WERI-Rb-1 (cell line): ENCODE results near the gene DOLPP1.
"Not testable (repeated sequence)": the region's sequence is repeated elsewhere in the genome, so short reads cannot be mapped to it uniquely, and the experiment has no call there.

Experiments used
- DNase-seq: peaks from one replicate; pipeline ENCODE4 v3.0.0-alpha.2; 2020
- H3K27ac ChIP-seq: fragments of 250-450 bp; sonication (Bioruptor Pico); 2 replicates; pipeline ENCODE4 v1.5.1; 2020; ENCODE audit warnings: mild to moderate bottlenecking, moderate library complexity
- H3K27me3 ChIP-seq: fragments of 250-450 bp; sonication (Bioruptor Pico); 2 replicates; pipeline ENCODE4 v1.5.1; 2021; ENCODE audit warnings: mild to moderate bottlenecking, low read depth, moderate library complexity; ENCODE audit not compliant: insufficient read depth, severe bottlenecking
- H3K36me3 ChIP-seq: fragments of 250-450 bp; sonication (Bioruptor Pico); 2 replicates; pipeline ENCODE4 v1.5.1; 2020; ENCODE audit warnings: mild to moderate bottlenecking, moderate library complexity
- H3K4me3 ChIP-seq: 2 replicates; pipeline ENCODE4 v1.5.1; 2011; ENCODE audit warnings: low read depth, mild to moderate bottlenecking, control low read depth, low read length
- H3K9me3 ChIP-seq: fragments of 250-450 bp; sonication (Bioruptor Pico); 2 replicates; pipeline ENCODE4 v1.5.1; 2021; ENCODE audit warnings: mild to moderate bottlenecking, moderate library complexity; ENCODE audit not compliant: severe bottlenecking
- CTCF ChIP-seq: IDR thresholded peaks from 2 replicates; pipeline ENCODE4 v1.5.1; 2011; ENCODE audit warnings: low read depth, mild to moderate bottlenecking, control low read depth, inconsistent platforms, low read length

The DOLPP1 gene

GRCh38 chr9:129080601-129081387, at the start of gene DOLPP1:
Gene DOLPP1, plus strand, starts transcription at chr9:129081111. Its CDS starts 21 bp downstream, at chr9:129081132.
- Histone ChIP-seq H3K27ac (peak within 1 kb of the TSS; percentile 96), H3K36me3 (peaks cover 40% of the 10 kb centered on the region), H3K4me3 (peak within 1 kb of the TSS; percentile 76), H3K27me3 (no peaks in the 10 kb centered on the region), H3K9me3 (no peaks in the 10 kb centered on the region)
- peak; percentile 100 for DNase-seq
- TF ChIP-seq CTCF = no peak

- no peak for TF ChIP-seq CTCF
- DNase-seq = no peak
- Histone ChIP-seq H3K9me3 (no peaks in the 10 kb centered on the region), H3K27ac (no peak overlapping the region), H3K27me3 (no peaks in the 10 kb centered on the region), H3K4me3 (no peak overlapping the region), H3K36me3 (peaks cover 3% of the 10 kb centered on the region; the same call in 1 of the 2 replicates)
Measured at GRCh38 chr9:129031514-129031913, 49.4 kb upstream of the DOLPP1 start.

- no peak for DNase-seq
- TF ChIP-seq CTCF = no peak
- Histone ChIP-seq H3K36me3 (peaks cover 2% of the 10 kb centered on the region; the same call in 1 of the 2 replicates), H3K27me3 (no peaks in the 10 kb centered on the region), H3K27ac (no peak overlapping the region), H3K4me3 (no peak overlapping the region), H3K9me3 (no peaks in the 10 kb centered on the region)
Measured at GRCh38 chr9:129032541-129033159, 48.3 kb upstream of the DOLPP1 start.

DNA sequence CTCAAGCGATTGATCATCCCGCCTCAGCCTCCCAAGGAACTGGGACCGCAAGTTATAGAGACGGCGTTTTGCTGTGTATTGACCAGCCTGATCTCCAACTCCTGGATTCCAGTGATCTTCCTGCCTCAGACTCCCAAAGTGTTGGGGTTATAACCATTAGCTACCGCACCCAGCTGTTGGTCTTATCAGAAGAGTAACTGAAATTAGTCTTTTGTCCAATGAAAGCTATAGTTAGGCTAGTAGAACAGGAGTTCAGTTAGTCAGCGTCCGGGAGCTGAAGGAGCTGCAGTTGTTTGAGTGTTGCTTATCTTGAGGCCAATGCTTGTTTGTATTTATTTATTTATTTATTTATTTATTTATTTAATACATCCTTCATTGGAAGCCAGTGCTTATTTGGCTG, 47.7 kb upstream of the DOLPP1 start:
- no peak for TF ChIP-seq CTCF

DNA sequence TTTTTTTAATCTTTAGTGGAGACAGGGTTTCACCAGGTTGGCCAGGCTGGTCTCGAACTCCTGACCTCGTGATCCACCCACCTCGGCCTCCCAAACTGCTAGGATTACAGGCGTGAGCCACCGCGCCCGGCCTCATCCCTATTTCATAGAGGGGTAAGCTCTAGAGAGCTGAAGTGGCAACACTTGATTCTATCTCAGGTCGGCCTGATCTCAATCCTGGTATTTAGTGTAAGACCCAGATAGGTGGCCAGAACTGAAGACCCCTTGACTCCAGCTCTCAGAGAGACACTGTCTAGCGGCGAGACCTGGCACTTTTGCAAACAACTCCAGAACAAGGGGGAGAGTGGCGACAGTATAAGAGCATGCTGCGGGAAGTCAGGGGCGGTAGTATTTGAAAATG, 45.1 kb upstream of the DOLPP1 start:
- Histone ChIP-seq H3K27ac (peak overlapping the region; percentile 73), H3K4me3 (peak overlapping the region; percentile 39)
- H3K36me3 ChIP-seq, H3K9me3 ChIP-seq, DNase-seq, H3K27me3 ChIP-seq: not testable (repeated sequence)

More for the DNA sequence above, 47.7 kb upstream of the DOLPP1 start:
- Histone ChIP-seq H3K4me3 (no peak overlapping the region), H3K27me3 (no peaks in the 10 kb centered on the region), H3K36me3 (no peaks in the 10 kb centered on the region), H3K9me3 (no peaks in the 10 kb centered on the region), H3K27ac (no peak overlapping the region)
- no peak for DNase-seq

DNA sequence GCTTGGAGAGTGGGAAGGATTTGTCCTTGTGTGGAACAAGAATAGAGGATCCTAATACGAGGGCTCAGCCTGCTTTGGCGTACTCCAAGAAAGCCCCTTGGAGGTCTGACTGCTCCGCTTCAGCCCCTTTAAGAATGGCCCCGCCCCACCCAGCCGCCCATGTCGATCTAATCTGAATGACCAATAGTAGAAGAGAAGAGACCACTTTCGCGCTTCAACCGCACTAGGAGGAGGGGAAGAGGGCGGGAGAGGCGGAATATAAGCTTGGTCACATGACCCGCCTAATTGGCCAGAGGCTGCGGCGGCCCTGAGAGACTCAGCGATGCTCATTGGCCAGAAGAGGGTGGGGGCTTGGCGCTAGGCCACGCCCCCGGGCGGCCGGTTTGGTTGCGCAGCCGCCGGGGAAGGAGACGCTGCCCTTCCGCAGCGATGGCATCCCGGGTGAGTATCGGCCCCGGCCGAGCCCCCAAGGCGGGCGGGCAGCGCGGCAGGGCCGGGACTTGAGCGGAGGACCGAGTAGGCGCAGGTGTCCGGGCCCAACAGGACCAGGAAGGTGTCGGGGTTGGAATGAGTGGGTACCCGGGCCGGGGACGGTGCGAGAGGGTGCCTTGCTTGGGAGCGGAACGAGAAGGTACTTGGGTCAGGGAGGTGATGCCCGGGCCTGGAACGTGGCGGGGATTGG, 44.5 kb upstream of the DOLPP1 start, which contains the start of gene MIGA2:
Gene MIGA2, plus strand, starts transcription at position 386 of the 682 bp plus-strand sequence. CDS start 3,969 bp downstream, outside the sequence.
- no peaks in the 10 kb centered on the region for H3K9me3 ChIP-seq
- no peak for TF ChIP-seq CTCF
- DNase-seq = peak; percentile 100

More for the DNA sequence above, 44.5 kb upstream of the DOLPP1 start, which contains the start of gene MIGA2:
- Histone ChIP-seq H3K27ac (peak within 1 kb of the TSS; percentile 73), H3K36me3 (peaks cover 14% of the 10 kb centered on the region), H3K4me3 (peak within 1 kb of the TSS; percentile 95), H3K27me3 (no peaks in the 10 kb centered on the region)
